COLO668 (cell line): ENCODE measurements around the gene TIMM23B.
A peak's percentile ranks its signal among the peaks of the same experiment; 100 is the strongest.
"Not testable (repeated sequence)": the region's sequence is repeated elsewhere in the genome, so short reads cannot be mapped to it uniquely, and the experiment has no call there.

ENCODE experiments used
- DNase-seq: peaks from one replicate; lab custom pipeline; 2025; ENCODE audit not compliant: unreplicated experiment; lab: John Stamatoyannopoulos, UW

TIMM23B gene, protein sequence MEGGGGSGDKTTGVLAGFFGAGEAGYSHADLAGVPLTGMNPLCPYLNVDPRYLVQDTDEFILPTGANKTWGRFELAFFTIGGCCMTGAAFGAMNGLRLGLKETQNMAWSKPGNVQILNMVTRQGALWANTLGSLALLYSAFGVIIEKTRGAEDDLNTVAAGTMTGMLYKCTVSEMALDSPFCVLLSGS

DNA sequence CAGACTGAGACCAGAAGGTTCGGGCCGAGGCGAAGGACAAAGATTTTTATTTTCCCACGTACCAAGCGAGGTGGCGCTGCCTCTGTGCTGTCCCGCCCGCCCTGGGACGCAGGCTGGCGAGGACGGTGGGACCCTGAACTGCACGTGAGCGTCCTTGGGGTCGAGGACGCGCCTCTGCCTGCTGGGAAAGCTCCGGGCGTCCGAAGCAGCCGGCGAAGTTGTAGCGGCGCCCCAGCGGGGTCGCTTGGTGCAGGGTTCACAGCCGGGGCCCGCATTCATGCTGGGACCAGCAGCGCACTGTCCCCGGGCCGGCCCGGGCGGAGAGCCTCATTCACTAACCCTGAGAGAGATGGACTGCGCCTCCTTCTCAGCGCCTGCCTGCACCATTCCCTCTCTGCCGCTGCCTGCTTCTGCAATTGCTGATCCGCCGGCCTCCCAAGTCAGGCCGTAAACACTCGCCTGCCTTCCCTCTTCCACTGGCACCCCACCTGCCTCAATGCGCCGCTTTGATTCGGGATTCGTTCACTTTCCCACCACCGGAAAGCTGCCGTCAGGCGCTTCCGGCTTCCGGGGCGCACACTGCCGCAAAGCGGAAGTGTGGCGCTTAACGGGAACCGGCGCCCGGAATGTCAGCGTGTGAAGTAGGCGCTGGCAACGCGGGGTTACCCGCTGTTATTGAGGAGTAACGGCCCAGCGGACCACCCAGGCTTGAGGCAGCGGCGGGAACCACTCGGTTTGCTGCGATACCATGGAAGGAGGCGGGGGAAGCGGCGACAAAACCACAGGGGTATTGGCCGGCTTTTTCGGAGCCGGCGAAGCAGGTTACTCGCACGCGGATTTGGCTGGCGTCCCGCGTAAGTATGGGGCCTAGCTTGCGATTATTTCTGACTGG, at the start of gene TIMM23B, which contains the start of gene PARG:
Gene TIMM23B (plus strand): TSS at position 607 of the 892 bp plus-strand sequence. CDS start 142 bp downstream, at position 749.
Gene PARG (minus strand): TSS at position 581 of the 892 bp plus-strand sequence. CDS start 302 bp downstream, at position 279.
- DNase-seq = peak; percentile 79

DNA sequence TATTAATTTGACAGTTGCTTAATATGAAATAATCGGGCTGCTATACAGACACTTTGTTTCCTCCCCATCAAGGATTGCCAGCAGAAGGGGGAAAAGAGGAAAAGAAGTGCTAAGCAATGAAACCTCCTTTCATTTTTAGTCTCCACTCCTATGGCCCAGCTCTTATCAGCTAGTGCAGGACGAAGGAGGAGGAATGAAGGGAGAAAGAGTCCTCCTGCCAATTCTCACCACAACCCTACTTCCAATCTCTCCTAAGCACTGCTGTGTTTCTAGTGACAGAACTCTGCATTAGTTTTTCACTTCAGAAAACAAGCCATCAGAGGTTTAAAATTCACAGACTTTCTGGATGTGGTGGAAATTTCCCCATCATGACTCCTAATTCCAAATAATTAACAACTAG, 41.9 kb upstream of the TIMM23B start:
- DNase-seq = not testable (repeated sequence)

DNA sequence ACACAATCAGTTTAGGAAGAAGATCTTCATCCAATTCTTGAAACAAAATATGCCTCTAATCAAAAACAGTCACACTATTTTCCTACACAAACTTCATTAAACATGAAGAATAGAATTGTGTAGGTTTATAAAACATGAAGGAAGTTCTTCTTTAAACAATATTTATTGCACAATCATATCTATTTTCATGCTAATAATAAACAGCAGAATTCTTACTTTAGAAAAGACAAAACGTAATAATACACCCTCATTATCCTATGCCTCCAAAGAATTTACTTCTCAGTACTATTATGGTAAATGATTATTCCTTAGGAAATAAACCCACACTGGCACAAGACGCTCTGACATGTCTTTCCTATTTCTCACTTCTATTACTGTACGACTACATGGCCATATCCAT, 41.4 kb upstream of the TIMM23B start:
- DNase-seq = not testable (repeated sequence)

DNA sequence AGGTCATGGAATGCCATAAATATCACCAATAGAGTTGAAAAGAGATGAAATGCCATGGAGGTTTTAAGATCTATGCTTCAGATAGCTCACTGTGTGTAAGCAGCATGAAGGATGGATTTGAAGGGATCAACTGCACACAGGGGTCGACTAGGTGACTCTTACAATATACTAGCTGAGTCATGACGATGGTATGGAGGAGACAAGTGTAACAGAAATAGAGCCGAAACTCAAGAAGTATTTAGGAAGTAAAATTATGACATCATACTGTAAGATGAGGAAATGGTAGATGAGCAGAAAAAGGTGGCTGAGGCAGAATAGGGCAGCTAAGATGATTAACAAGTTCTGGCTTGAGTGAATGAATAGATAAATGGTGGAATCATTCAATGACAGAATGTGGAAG, 38.0 kb upstream of the TIMM23B start:
- DNase-seq = not testable (repeated sequence)

DNA sequence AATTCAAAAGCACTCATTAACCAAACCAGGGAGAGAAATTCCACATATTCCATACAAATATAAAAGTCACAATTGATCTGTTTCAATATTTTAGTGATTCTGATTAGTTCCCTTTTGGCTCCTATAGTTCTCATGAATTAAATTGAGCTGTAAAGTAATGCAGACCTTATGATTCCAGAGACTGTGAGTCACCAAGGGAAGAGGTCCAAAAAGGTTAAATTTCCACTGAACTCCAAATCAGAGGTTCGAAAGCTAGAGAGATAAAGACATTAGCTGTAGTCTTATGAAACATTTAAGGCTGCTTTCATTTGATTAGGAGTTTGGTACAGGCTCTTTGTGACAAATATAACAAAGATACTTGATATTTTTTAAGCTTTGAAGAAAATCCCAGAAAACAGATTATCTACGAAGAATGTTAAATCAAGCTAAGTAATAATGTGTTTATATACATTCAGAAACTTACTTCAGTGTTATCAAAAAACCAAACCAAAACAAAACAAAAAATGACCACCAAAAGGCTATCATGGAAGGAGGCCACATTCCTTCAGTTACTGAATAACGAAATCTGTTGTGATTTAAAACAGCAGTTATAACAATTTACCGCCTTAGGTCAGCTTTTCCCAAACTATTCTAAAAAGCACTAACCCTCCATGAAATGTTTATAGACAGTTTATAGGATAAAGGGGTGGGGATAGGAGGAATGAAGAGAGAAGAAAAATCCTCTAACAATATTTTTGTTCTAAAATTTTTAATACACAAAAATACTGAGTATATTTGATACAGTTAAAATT, 33.4 kb upstream of the TIMM23B start:
- not testable (repeated sequence) for DNase-seq

DNA sequence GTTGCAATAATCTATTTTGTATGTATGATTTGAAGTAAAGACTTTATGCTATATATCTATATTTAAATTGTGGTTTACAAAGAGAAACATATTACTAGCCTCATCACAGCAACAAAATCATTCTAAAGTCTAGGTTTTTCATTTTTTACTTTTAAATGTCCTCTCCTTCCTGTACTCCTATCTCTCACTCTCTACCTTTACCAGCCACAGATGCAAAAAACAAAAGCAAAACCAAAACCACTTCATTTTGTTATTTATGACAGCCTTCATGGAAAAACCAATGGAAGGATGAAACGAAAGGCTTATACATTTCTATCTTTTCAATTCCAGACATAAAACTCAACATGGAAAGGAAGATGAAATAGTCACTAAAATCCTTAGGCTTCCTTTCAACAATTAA, 31.6 kb upstream of the TIMM23B start:
- DNase-seq = not testable (repeated sequence)

DNA sequence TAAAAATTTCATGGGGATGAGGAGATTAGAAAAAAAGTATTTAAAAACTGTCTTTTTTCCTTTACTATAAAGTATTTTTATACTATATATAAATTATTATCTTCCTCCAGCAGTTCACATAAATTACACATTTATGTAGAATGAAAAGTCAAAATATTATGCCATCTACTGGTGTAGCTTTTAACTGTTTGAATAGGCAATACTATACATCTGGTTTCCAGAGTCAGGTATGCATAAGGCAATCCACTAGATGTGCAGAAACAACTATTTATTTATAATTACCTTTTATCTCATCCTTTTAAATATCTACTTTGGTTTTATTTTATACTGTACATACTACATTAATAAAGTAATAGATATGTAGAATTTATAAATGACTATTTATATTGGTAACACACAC, 25.4 kb upstream of the TIMM23B start:
- DNase-seq = not testable (repeated sequence)

DNA sequence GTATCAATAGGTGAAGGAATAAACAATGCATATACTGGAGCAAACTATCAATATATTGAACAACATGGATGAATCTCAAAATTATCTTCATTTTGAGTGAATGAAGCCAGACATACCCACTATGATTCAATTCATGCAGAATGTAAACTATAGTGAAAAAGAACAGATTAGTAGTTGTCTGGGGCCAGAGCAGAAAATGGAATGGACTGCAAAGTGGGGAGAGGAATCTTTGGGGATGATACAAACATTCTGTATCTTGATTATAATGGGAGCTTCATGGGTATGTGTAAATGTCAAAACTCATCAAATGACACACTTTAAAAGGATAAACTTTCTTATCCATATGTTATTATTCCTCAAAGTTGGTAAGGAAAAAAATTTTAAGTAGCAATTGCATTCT, 23.9 kb upstream of the TIMM23B start:
- not testable (repeated sequence) for DNase-seq

DNA sequence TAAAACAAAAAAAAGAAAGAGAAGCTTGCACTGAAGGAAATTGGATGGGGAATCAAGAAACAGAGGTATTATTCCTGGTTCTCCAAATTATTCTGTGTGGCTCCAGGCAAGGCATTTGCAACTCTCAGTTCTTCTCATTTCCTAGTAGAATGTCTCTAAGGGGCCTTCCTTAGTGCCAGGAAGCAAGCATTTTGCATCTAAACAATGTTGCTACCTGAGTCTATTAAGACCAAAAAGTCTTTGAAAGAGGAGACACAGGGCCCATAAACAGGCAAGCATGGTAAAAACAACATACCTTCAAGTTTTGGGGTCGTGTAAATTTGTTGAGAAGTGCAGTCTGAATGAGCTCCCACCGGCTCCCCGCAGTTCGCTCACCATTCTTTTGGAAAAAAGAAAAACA, 19.8 kb upstream of the TIMM23B start:
- DNase-seq = not testable (repeated sequence)

DNA sequence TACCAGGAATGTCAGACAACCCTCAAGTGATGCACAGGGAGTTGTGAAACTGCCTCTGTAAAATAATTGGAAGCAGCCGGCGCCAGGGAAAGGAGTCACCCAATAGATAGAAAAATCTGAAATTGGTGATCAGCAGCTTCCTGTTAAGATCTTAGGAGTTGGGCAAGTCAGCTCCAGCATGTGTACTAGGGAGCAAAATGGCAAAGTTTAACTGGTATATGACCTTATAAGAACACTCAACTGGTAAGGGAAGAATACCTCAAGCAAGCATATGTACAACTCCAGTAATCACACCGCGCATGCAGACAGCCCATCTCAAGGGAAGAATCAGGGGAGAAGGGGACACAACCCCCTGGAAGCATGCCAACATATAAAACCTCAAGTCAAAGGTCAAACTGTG, 18.3 kb upstream of the TIMM23B start:
- not testable (repeated sequence) for DNase-seq

DNA sequence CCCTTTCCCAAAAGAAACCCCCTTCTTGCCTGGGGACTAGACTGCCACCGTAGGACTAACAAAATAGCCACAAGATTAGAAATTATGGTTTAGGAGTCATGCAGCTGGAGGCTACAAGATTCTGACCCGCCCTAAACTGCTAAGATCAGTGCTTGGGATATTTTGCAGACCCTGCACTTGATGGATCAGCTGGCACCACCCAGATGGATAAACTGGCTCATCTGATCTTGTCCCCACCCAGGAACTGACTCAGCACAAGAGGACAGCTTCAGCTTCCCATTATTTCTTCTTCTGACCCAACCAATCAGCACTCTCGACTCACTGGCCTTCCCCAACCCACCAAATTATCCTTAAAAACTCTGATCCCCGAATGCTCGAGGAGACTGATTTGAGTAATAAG, 10.6 kb upstream of the TIMM23B start:
- not testable (repeated sequence) for DNase-seq

DNA sequence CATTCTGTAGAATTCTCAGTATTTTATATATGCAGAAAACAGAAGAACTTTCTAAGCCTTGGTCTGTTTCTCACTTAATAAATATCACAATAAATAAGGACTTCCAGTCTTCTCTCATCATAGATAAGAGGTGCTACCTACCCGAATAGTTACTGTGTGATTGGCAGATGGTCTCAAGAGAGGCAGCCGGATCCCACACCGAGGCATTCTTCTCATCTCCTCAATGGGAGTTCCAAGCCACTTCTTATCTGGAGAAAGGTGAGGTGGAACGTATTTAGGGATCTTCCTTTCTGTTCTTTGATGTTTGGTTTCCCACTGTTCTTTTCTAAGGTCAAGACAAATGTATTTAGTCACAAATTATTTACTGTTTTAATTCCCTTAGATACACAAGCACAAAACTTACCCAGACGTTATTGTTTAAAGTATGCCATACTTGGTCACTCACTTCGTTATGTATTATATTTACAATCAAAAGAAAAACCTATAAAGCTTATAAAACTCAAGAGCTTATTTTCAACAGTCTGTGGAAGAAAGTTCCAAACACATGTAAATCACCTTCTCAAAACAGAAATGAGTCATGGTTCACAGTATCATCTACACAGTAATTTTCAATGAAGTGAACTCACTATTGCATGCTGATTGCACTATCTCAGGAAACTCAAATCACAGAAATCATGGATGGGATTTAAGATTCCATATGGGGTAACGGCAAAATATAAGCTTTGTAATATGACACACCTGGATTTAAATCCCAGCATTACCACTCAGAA, 9.7 kb upstream of the TIMM23B start:
- DNase-seq = not testable (repeated sequence)

DNA sequence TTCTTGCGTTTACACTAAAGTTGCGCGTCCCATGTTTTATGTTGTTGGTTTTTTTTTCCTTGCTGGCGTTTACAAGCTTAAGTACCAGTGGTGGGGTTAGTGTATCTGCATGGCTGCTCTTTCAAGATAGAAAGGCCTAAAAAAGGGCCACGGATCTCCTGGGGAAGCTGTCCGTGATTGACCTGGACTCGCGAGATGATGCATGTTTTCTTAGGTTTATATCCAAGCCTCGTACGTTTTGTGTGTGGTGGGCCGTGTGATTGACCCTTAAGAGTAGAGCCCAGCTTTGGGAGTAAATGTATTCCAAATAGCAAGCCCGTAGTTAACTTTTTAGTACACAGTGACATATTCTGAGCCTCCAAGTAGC, 469 bp downstream of the TIMM23B start:
- peak; percentile 1 for DNase-seq

DNA sequence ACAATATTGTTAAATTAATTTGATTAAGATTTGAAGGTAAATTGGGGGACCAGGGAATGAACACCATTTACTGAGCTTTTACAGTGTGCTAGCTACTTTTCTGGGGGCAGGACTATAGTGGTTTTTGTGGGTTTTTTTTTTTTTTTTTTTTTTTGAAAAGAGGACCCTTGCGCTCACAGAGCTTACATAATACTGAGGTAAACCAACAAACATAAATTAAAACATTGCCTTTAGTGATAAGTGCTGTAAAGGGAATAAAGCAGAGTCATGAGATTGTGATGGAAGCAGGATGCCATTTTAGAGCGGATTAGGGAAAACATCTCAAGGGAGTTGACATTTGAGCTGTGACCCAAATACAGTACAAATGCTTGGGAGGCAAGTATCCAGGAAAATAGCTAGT, 1.8 kb downstream of the TIMM23B start:
- not testable (repeated sequence) for DNase-seq

DNA sequence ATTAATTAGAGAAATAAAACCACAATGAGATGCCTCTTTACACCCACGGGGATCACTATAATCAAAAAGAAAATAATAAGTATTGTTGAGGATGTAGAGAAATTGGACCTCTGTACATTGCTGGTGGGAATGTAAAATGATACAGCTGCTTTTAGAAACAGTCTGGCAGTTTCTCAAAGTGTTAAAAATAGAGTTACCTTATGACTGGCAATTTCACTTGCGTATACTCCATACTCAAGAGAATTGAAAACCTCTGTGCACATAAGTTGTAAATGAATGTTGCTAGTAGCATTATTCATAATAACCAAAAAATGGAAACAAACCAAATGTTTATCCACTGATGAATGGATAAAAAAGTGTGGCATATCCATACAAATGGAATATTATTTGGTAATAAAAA, 6.3 kb downstream of the TIMM23B start:
- not testable (repeated sequence) for DNase-seq

DNA sequence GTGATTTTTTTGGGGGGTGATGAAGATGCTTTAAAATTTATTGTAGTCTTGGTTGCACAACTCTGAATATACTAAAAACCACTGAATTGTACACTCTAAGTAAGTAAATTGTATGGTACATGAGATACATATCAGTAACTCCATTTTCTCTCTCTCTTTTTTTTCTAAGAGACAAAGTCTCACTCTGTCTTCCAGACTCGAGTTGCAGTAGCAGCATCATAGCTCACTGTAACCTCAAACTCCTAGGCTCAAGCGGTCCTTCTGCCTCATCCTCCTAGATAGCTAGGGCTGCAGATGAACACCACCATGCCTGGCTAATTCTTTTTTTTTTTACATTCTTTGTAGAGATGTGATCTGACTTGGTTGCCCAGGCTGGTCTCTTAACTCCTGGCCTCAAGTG, 6.9 kb downstream of the TIMM23B start:
- not testable (repeated sequence) for DNase-seq

DNA sequence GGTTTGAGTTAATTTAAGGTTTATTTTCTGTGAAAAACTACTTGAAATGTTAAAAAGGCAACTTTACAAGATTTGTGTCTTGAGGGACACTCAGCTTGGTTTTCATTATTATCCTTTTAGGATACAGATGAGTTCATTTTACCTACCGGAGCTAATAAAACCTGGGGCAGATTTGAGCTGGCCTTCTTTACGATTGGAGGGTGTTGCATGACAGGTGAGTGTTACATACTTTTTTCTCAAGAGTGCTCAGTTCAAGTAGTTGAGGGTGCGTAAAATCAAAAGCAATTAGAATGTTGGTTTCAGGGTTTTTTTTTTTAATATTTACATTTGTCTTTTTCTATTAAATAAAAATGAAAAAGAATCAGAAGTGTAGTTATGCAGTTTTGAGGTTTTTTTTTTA, 10.2 kb downstream of the TIMM23B start:
- not testable (repeated sequence) for DNase-seq

DNA sequence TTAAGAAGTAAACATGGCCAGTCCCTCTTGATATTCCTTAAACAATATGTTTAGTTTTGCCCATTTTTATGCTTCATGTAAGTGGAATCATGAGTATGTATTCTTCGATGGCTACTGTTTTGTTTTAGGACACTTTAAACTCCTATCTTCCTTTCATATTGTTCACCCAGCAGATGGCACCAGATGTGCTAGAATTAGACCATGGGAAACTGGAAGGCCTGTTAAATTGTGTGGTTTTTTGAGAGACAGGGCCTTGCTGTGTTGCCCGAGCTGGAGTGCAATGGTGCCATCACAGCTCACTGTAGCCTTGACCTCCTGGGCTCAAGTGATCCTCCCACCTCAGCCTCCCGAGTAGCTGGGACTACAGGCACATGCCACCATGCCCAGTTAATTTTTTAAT, 11.3 kb downstream of the TIMM23B start:
- not testable (repeated sequence) for DNase-seq

DNA sequence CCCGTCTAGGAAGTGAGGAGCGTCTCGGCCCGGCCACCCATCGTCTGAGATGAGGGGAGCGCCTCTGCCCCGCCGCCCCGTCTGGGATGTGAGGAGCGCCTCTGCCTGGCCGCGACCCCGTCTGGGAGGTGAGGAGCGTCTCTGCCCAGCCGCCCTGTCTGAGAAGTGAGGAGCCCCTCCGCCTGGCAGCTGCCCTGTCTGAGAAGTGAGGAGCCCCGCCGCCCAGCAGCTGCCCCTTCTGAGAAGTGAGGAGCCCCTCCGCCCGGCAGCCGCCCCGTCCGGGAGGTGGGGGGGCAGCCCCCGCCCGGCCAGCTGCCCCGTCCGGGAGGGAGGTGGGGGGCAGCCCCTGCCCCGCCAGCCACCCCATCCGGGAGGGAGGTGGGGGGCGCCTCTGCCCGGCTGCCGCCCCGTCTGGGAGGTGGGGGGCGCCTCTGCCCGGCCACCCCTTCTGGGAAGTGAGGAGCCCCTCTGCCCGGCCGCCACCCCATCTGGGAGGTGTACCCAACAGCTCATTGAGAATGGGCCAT, 28.5 kb downstream of the TIMM23B start:
- DNase-seq = not testable (repeated sequence)

DNA sequence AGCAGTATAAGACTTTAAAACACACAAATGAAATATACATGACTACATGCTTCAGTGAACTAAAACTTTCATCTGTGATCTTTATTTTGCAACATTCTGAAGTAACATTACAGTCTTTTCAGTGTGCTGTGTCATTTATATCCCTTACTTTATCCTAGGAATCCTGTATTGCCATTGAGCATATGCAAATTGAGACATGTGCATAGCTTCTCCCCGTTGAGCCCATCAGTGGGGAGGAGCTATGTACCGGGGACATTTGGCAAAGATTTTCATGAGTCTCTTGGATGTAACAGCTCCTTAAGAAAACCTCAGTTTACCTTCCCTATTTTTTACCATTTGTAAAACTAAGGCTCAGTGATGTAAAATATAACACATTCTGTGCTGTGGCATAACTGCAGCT, 29.6 kb downstream of the TIMM23B start:
- not testable (repeated sequence) for DNase-seq
